Frontal cortex (tissue), 4 donors: ENCODE results near the gene GUCY1A1. TPM values are rescaled to one million over a fixed set of nuclear protein-coding genes. Genes with fewer than 3 reads are reported as not detected.

Source experiments
- DNase-seq, 2 donors: peaks; one replicate each; pipeline ENCODE4 v3.0.0; 2012; ENCODE audit warnings: low spot score in 2 of 2
- FAIRE-seq: peaks from 2 replicates; lab custom pipeline; 2012; peaks lifted over from hg19 to GRCh38; lab: Jason Lieb, UNC
- total RNA-seq: library from RNA; depleted of rRNA; stranded (reverse); fragments of >200 nt; gene quantifications from one replicate; pipeline ENCODE4 v1.2.3, GENCODE V29; 2014
- donor health status: control.
- donor health status: control.
- donor health status: control.

The GUCY1A1 gene
- total RNA-seq, 1 donor from 2014 or later = 207 TPM

- FAIRE-seq (no peak), DNase-seq (no peak)
These were observed 98.5 kb downstream of the GUCY1A1 start for GRCh38 chr4:155765149-155765548.

DNA sequence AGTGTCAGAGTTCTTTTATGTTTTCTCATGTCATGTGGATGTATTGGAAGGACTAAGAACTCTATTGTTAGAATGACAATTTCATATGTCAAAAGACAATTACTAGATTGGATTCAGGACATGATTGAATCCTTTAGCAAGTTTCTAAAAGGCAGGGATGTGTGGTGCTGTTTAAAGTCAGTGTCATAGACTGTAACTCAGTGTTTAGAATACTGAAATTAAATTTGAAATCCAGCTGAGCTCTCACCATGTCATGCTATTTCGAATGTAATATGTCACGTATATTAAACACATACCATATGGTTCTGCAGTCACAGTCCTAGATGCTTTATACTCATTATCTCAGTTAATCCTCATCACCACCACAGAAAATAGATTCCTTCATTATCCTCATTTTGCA, 100.0 kb downstream of the GUCY1A1 start:
- no peak for FAIRE-seq

DNA sequence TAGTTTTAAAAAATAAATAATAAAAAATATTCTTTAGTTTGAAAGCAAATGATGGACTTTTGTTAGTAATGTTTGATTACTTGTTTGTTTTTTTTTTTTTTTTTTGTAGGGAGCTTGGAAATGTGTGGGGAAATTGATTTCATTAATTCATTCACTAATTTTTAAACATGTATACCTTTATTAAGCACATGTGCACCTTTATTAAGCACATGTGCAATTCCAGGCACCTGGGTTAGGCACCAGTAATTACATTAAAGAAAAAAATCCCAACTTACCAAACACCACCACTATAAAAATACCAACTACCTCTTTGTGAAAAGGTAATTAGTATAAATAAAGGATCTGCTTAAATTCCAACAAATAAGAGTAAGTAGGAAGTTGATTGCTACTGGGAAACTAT, 101.7 kb downstream of the GUCY1A1 start:
- FAIRE-seq = peak; percentile 48
- DNase-seq = no peak

More for the DNA sequence above, 100.0 kb downstream of the GUCY1A1 start:
- DNase-seq = no peak

GRCh38 chr4:155769090-155769489, 102.4 kb downstream of the GUCY1A1 start:
- FAIRE-seq (no peak), DNase-seq (no peak)

GRCh38 chr4:155772459-155773195, 106.0 kb downstream of the GUCY1A1 start:
- FAIRE-seq (no peak), DNase-seq (no peak)

- FAIRE-seq (no peak), DNase-seq (no peak)
These were observed 106.7 kb downstream of the GUCY1A1 start for GRCh38 chr4:155773196-155773800.

DNA sequence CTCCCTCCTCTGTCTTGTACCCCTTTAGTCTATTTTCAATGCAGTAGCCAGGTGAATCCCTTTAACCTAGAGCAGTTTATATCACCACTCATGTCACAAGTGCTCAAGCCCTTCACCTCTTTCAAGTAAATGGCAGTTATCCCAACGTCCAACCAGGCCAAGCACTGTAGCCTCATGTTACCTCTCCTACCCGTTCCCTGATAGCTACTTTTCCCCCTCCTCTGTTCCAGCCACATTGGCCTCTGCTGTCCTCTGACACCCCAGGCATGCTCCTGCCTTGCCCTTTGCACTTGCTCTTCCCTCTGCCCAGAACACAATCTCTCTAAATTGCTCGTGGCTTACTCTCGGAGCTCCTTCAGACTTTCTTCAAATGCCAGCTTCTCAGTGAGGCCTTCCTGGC, 107.4 kb downstream of the GUCY1A1 start:
- no peak for DNase-seq

GRCh38 chr4:155777971-155778735, 111.5 kb downstream of the GUCY1A1 start:
- DNase-seq (no peak), FAIRE-seq (no peak)

More for the DNA sequence above, 107.4 kb downstream of the GUCY1A1 start:
- FAIRE-seq = no peak

- no peak for FAIRE-seq
These were observed 114.1 kb downstream of the GUCY1A1 start for GRCh38 chr4:155780775-155781174.

GRCh38 chr4:155781249-155781831, 114.7 kb downstream of the GUCY1A1 start:
- DNase-seq (no peak), FAIRE-seq (peak; percentile 94)

More at GRCh38 chr4:155780775-155781174, 114.1 kb downstream of the GUCY1A1 start:
- DNase-seq = no peak

Other genes with a start within 250 kb of the GUCY1A1 start
- 66.9 TPM for gene GUCY1B1, start 92.2 kb downstream of the GUCY1A1 start, total RNA-seq
- gene ASIC5, start 199.4 kb downstream of the GUCY1A1 start, total RNA-seq = not detected
- not detected for gene TDO2, start 236.8 kb downstream of the GUCY1A1 start, total RNA-seq